Measurements from ENCODE around the gene ACSL1. TPM values are rescaled to one million over a fixed set of nuclear protein-coding genes. Genes with fewer than 3 reads are reported as not detected.

The ACSL1 gene
- total and polyA plus RNA-seq, 9 of the 15 experiments (the other 6 are each of a cell fraction or from before 2014, with no cell fraction given), result 6.7 to 24.1 (median 15.0) TPM

- Histone ChIP-seq H3K27me3 (ENCODE audit: control insufficient read depth in 2 of 2, insufficient read depth in 2 of 2, low read length in 2 of 2) (no peaks in the 10 kb centered on the region), H3K9me1 (ENCODE audit: control insufficient read depth, insufficient read depth, low read length) (no peaks in the 10 kb centered on the region), H4K20me1 (replicated peaks; ENCODE audit: control insufficient read depth, insufficient read depth, low read length) (no peaks in the 10 kb centered on the region), H3K79me2 (ENCODE audit: control insufficient read depth, insufficient read depth, low read length) (no peaks in the 10 kb centered on the region), H3K27ac (ENCODE audit: extremely low read depth, low read depth, low read length) (no peak overlapping the region), H3K9me3 (replicated peaks; ENCODE audit: control insufficient read depth, insufficient read depth, low read depth, low read length) (no peaks in the 10 kb centered on the region), H3K36me3 (ENCODE audit: control insufficient read depth, insufficient read depth, low read length) (no peaks in the 10 kb centered on the region), H3K4me3 (no peak overlapping the region), H3K4me2 (ENCODE audit: insufficient read depth, low read length) (no peak overlapping the region), H2AFZ (ENCODE audit: low read depth, low read length) (no peak overlapping the region), H3K9ac (ENCODE audit: insufficient read depth in 1 of 2, low read depth in 2 of 2, low read length in 2 of 2) (no peak overlapping the region), H3K4me1 (replicated peaks in 1 of 2; ENCODE audit: control insufficient read depth in 2 of 2, insufficient read depth in 2 of 2, low read length in 2 of 2) (no peaks in the 10 kb centered on the region)
- POLR2A ChIA-PET, result no interaction called here
- ATAC-seq (no peak), DNase-seq (ENCODE audit: extremely low read depth in 1 of 4, low spot score in 3 of 4) (no peak), FAIRE-seq (no peak)
- intact Hi-C loops (cut with micrococcal nuclease), result no loop called here
- CTCF ChIA-PET (ENCODE audit: low intra/inter-chr PET ratio), result no interaction called here
- TF ChIP-seq EZH2 (IDR thresholded peaks at IDR 0.05; ENCODE audit: borderline replicate concordance, low read depth, low read length), result no peak
- no peak for TF ChIP-seq CCNT2 (IDR thresholded peaks at IDR 0.05; ENCODE audit: borderline replicate concordance, extremely low read depth, insufficient read length, low read depth, low read length)
- TF ChIP-seq GMEB1 (CRISPR knock-in tag; IDR thresholded peaks at IDR 0.05), result no peak
- TF ChIP-seq KLF1 (tag; IDR thresholded peaks at IDR 0.05), result no peak
- no peak for TF ChIP-seq ZNF134 (CRISPR knock-in tag; conservative IDR thresholded peaks at IDR 0.05)
- TF ChIP-seq ZBTB7A (IDR thresholded peaks at IDR 0.05; ENCODE audit: borderline replicate concordance, control insufficient read depth, low read depth, low read length), result no peak
- TF ChIP-seq OTX1 (CRISPR knock-in tag; IDR thresholded peaks at IDR 0.05), result no peak
- TF ChIP-seq TBP (optimal IDR thresholded peaks at IDR 0.05; ENCODE audit: low read depth, low read length), result no peak
- TF ChIP-seq ZNF408 (CRISPR knock-in tag; IDR thresholded peaks at IDR 0.05; ENCODE audit: low read depth), result no peak
- no peak for TF ChIP-seq XRCC3 (IDR thresholded peaks at IDR 0.05)
- no peak for TF ChIP-seq MAX (CRISPR knock-in tag; IDR thresholded peaks at IDR 0.05)
- TF ChIP-seq SNRNP70 (optimal IDR thresholded peaks at IDR 0.05; ENCODE audit: low read depth, low read length), result no peak
- no peak for TF ChIP-seq ZNF695 (CRISPR knock-in tag; IDR thresholded peaks at IDR 0.05)
- no peak for TF ChIP-seq ZC3H8 (IDR thresholded peaks at IDR 0.05)
- no peak for TF ChIP-seq CEBPB (tag; IDR thresholded peaks at IDR 0.05)
- no peak for TF ChIP-seq PTBP1 (IDR thresholded peaks at IDR 0.05; ENCODE audit: low read depth, low read length)
- no peak for TF ChIP-seq CHAMP1 (IDR thresholded peaks at IDR 0.05)
- no peak for TF ChIP-seq MCM5 (IDR thresholded peaks at IDR 0.05; ENCODE audit: low read depth)
- in situ Hi-C loops (cut with MboI), result no loop called here
- BruUV-seq (replicated peaks), result no TSS peak
- WGBS (ENCODE audit: insufficient coverage, low coverage, missing lambda C conversion rate), result 52% methylated on average over 5 of the region's 5 CpGs
Measured at GRCh38 chr4:184776821-184777220, 48.9 kb downstream of the ACSL1 start.

All from K562 (cell line).